Astrocyte (in vitro differentiated cells and primary cell): ENCODE measurements around the gene SCAMP5.

Experiments
- CTCF ChIP-seq: IDR thresholded peaks from 2 replicates; pipeline ENCODE4 v1.5.1; 2011; ENCODE audit warnings: low read depth, mild to moderate bottlenecking, inconsistent platforms, low read length, moderate library complexity; ENCODE audit not compliant: insufficient read depth
- EZH2 ChIP-seq: IDR thresholded peaks from 2 replicates; pipeline ENCODE4 v1.6.1; 2012; ENCODE audit warnings: mild to moderate bottlenecking, low read length, inconsistent platforms; ENCODE audit not compliant: insufficient read depth

- TF ChIP-seq CTCF (no peak), EZH2 (no peak)
Observed at GRCh38 chr15:74995182-74995778, at the start of gene SCAMP5.
